ENCODE results near the gene CENPN.
A peak's percentile ranks its signal among the peaks of the same experiment; 100 is the strongest.

CENPN gene

DNA sequence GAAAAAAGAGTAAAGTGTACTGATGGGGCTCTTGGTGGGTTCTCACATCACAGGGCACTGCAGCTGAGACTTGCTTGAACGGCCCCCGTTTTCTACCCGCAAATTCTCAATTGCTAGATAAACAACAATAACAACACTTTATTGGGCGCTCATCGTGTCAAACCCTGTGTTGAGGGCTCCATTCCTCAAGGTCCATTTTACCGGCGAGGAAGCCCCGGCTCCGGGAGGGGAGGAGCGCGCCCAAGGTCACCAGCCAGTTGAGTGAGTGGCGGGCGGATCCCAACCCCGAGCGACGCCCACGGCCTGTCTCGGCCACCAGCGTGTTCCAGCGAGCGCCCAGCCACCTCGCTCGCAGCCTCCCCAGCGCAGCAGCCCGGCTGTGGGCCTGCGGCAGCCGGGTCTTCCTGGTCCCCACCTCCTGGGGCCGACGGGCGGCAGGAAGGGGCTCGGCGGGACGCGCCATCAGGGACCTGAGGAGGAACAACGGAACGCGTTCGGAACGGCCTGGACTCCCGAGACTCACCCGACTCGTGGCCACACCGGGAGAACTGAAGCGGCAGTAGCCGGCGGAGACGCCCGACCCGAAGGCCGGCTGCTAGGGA is 702 bp upstream of the CENPN start:
- H4K20me1 ChIP-seq (ENCODE audit: insufficient read depth, low read length): peaks cover 36% of the 10 kb centered on the region

DNA sequence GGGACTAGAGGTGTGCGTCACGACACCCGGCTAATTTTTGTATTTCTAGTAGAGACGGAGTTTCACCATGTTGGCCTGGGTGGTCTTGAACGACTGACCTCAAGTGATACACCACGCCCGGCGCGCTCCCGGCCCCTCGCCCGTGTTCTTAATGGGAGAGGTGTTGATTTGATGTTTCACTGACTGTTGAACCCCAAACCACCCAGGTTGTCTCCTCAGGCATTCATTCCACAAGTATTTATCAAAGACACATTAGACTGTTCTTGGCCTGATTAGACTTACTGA is 1.4 kb downstream of the CENPN start:
- Histone ChIP-seq H3K36me3 (replicated peaks; ENCODE audit: low read depth, low read length) (peaks cover 18% of the 10 kb centered on the region), H3K4me2 (ENCODE audit: low read length) (peak overlapping the region; percentile 76), H3K9ac (ENCODE audit: low read length) (peak overlapping the region; percentile 94), H4K20me1 (ENCODE audit: insufficient read depth, low read length) (peaks cover 27% of the 10 kb centered on the region), H3K27ac (ENCODE audit: low read length) (no peak overlapping the region), H2AFZ (ENCODE audit: low read depth, low read length) (no peak overlapping the region), H3K4me3 (ENCODE audit: low read length) (peak overlapping the region; percentile 95), H3K9me3 (ENCODE audit: insufficient read depth, low read length) (no peaks in the 10 kb centered on the region), H3K4me1 (ENCODE audit: low read length) (peaks cover 18% of the 10 kb centered on the region), H3K79me2 (ENCODE audit: low read length) (peaks cover 70% of the 10 kb centered on the region), H3K27me3 (ENCODE audit: low read depth, low read length) (no peaks in the 10 kb centered on the region)
- TF ChIP-seq, protein P1, sequence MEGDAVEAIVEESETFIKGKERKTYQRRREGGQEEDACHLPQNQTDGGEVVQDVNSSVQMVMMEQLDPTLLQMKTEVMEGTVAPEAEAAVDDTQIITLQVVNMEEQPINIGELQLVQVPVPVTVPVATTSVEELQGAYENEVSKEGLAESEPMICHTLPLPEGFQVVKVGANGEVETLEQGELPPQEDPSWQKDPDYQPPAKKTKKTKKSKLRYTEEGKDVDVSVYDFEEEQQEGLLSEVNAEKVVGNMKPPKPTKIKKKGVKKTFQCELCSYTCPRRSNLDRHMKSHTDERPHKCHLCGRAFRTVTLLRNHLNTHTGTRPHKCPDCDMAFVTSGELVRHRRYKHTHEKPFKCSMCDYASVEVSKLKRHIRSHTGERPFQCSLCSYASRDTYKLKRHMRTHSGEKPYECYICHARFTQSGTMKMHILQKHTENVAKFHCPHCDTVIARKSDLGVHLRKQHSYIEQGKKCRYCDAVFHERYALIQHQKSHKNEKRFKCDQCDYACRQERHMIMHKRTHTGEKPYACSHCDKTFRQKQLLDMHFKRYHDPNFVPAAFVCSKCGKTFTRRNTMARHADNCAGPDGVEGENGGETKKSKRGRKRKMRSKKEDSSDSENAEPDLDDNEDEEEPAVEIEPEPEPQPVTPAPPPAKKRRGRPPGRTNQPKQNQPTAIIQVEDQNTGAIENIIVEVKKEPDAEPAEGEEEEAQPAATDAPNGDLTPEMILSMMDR (IDR thresholded peaks at IDR 0.05; ENCODE audit: low read depth, low read length): no peak
- no peak for TF ChIP-seq EZH2phosphoT487 (IDR thresholded peaks at IDR 0.05; ENCODE audit: low read depth)

More for the DNA sequence above, 702 bp upstream of the CENPN start:
- H3K36me3 ChIP-seq (replicated peaks; ENCODE audit: low read depth, low read length): peaks cover 5% of the 10 kb centered on the region
- TF ChIP-seq, protein P1 (IDR thresholded peaks at IDR 0.05; ENCODE audit: low read depth, low read length): no peak
- TF ChIP-seq EZH2phosphoT487 (IDR thresholded peaks at IDR 0.05; ENCODE audit: low read depth): no peak
- H3K9me3 ChIP-seq (ENCODE audit: insufficient read depth, low read length): no peaks in the 10 kb centered on the region
- peak overlapping the region; percentile 95 for H3K4me3 ChIP-seq (ENCODE audit: low read length)
- H3K4me1 ChIP-seq (ENCODE audit: low read length): peaks cover 24% of the 10 kb centered on the region
- peak overlapping the region; percentile 92 for H3K27ac ChIP-seq (ENCODE audit: low read length)
- H3K9ac ChIP-seq (ENCODE audit: low read length): peak overlapping the region; percentile 94
- H3K79me2 ChIP-seq (ENCODE audit: low read length): peaks cover 92% of the 10 kb centered on the region
- peak overlapping the region; percentile 100 for H3K4me2 ChIP-seq (ENCODE audit: low read length)
- H3K27me3 ChIP-seq (ENCODE audit: low read depth, low read length): no peaks in the 10 kb centered on the region
- H2AFZ ChIP-seq (ENCODE audit: low read depth, low read length): peak overlapping the region; percentile 87

DNA sequence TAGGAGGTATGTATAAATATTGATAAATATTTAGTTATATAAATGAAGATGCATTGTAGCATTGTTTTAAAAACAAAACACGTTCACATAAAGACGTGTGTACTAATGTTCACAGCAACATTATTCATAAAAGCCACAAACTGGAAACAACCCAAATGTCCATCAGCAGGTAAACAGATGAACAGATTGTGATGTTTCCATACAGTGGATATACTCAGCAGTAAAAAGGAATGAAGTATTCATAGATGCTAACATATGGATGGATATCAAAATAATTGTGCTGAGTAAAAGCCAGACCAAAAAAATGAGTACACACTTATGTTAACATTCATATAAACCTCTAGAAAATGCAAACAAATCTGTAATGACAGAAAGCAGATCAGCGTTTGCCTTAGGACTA is 6.0 kb downstream of the CENPN start:
- H3K4me1 ChIP-seq (ENCODE audit: low read length): peaks cover 6% of the 10 kb centered on the region
- H3K36me3 ChIP-seq (replicated peaks; ENCODE audit: low read depth, low read length): peaks cover 45% of the 10 kb centered on the region
- H3K79me2 ChIP-seq (ENCODE audit: low read length): peaks cover 33% of the 10 kb centered on the region
- peaks cover 9% of the 10 kb centered on the region; the same call in 1 of the 2 replicates for H4K20me1 ChIP-seq (ENCODE audit: insufficient read depth, low read length)
- no peaks in the 10 kb centered on the region for H3K9me3 ChIP-seq (ENCODE audit: insufficient read depth, low read length)
- no peaks in the 10 kb centered on the region for H3K27me3 ChIP-seq (ENCODE audit: low read depth, low read length)
- no peak overlapping the region for H3K27ac ChIP-seq (ENCODE audit: low read length)
- no peak overlapping the region for H2AFZ ChIP-seq (ENCODE audit: low read depth, low read length)
- no peak overlapping the region for H3K4me2 ChIP-seq (ENCODE audit: low read length)
- no peak overlapping the region for H3K4me3 ChIP-seq (ENCODE audit: low read length)
- H3K9ac ChIP-seq (ENCODE audit: low read length): no peak overlapping the region
- TF ChIP-seq EZH2phosphoT487 (IDR thresholded peaks at IDR 0.05; ENCODE audit: low read depth): no peak
- TF ChIP-seq, protein P1 (IDR thresholded peaks at IDR 0.05; ENCODE audit: low read depth, low read length): no peak

DNA sequence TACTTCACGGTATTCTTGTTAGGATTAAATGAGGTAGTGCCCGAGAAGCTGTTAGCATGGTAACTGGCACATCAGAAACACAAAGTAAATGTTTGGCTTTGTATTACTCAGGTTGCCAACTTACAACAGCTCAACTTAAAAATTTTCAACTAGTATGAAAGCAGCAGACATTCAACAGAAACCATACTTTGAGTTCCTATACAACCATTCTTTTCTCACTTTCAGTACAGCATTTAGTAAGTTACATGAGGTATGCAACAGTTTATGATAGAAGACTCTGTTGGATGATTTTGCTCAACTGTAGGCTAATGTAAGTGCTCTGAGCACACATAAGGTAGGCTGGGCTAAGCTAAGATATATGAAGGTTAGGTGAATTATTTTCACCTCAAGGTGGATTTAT is 7.7 kb downstream of the CENPN start:
- TF ChIP-seq, protein P1 (IDR thresholded peaks at IDR 0.05; ENCODE audit: low read depth, low read length): no peak
- no peak for TF ChIP-seq EZH2phosphoT487 (IDR thresholded peaks at IDR 0.05; ENCODE audit: low read depth)
- Histone ChIP-seq H3K79me2 (ENCODE audit: low read length) (peaks cover 16% of the 10 kb centered on the region), H4K20me1 (ENCODE audit: insufficient read depth, low read length) (0 out of 2 replicates have a peak, but pooled peaks cover 4% of the 10 kb centered on the region), H3K9me3 (ENCODE audit: insufficient read depth, low read length) (no peaks in the 10 kb centered on the region), H3K4me2 (ENCODE audit: low read length) (no peak overlapping the region), H3K4me1 (ENCODE audit: low read length) (no peaks in the 10 kb centered on the region), H2AFZ (ENCODE audit: low read depth, low read length) (no peak overlapping the region), H3K27me3 (ENCODE audit: low read depth, low read length) (no peaks in the 10 kb centered on the region), H3K36me3 (replicated peaks; ENCODE audit: low read depth, low read length) (peaks cover 50% of the 10 kb centered on the region), H3K9ac (ENCODE audit: low read length) (no peak overlapping the region), H3K4me3 (ENCODE audit: low read length) (no peak overlapping the region), H3K27ac (ENCODE audit: low read length) (no peak overlapping the region)

Data from OCI-LY3 (cell line).